IMR-90 (cell line): ENCODE results near the gene PATL2. TPM values are rescaled to one million over a fixed set of nuclear protein-coding genes. Genes with fewer than 3 reads are reported as not detected.

Experiments
- ATAC-seq: fragments of 200-7000 bp; cut with Tn5 transposase; 2 replicates; pipeline ENCODE4 v1.9.1; 2020; ENCODE audit warnings: low read depth, mild to moderate bottlenecking, moderate library complexity
- BruUV-seq: library from RNA; stranded (reverse); fragments of 400-500 nt; replicated peaks from 2 replicates; lab custom pipeline; 2021; lab: Mats Ljungman, UMichigan
- CTCF ChIA-PET: fragments of 300-600 bp; formaldehyde crosslinking; extraction: SDS; loops from one replicate; lab custom pipeline; 2021; ENCODE audit warnings: antibody characterized with exemption; lab: Yijun Ruan, JAX
- POLR2A ChIA-PET: fragments of 300-600 bp; sonication (Branson Sonifier 250); formaldehyde crosslinking; loops from one replicate; lab custom pipeline; 2022; ENCODE audit warnings: antibody characterized with exemption; ENCODE audit not compliant: unreplicated experiment; lab: Charles Lee
- DNase-seq: peaks from one replicate; pipeline ENCODE4 v3.0.0; 2013
- H2AFZ ChIP-seq: replicated peaks from 2 replicates; pipeline ENCODE3; 2013; ENCODE audit warnings: low read length, mild to moderate bottlenecking; ENCODE audit not compliant: poor library complexity
- H2AK5ac ChIP-seq: 2 replicates; pipeline ENCODE4 v1.6.1; 2013; ENCODE audit warnings: low read depth, low read length, inconsistent platforms
- H2AK9ac ChIP-seq: replicated peaks from 2 replicates; pipeline ENCODE3; 2013; ENCODE audit warnings: mild to moderate bottlenecking, low read depth, low read length, moderate library complexity; ENCODE audit not compliant: poor library complexity
- H2BK120ac ChIP-seq: 2 replicates; pipeline ENCODE4 v1.6.1; 2013; ENCODE audit warnings: low read depth, low read length, inconsistent platforms
- H2BK15ac ChIP-seq: 3 replicates; pipeline ENCODE4 v1.6.1; 2013; ENCODE audit warnings: low read depth, low read length, inconsistent platforms
- H2BK20ac ChIP-seq: 2 replicates; pipeline ENCODE4 v1.6.1; 2013; ENCODE audit warnings: low read depth, mild to moderate bottlenecking, inconsistent platforms, low read length, moderate library complexity
- H2BK5ac ChIP-seq: 2 replicates; pipeline ENCODE4 v1.6.1; 2013; ENCODE audit warnings: mild to moderate bottlenecking, low read depth, low read length, inconsistent platforms; ENCODE audit not compliant: poor library complexity, severe bottlenecking
- H3K14ac ChIP-seq: replicated peaks from 2 replicates; pipeline ENCODE4 v1.6.1; 2013; ENCODE audit warnings: low read depth, low read length, inconsistent platforms
- H3K18ac ChIP-seq: 2 replicates; pipeline ENCODE4 v1.6.1; 2013; ENCODE audit warnings: low read depth, low read length, control low read depth
- H3K23ac ChIP-seq: 2 replicates; pipeline ENCODE4 v1.6.1; 2013; ENCODE audit warnings: low read depth, low read length, inconsistent platforms
- H3K27ac ChIP-seq: 2 replicates; pipeline ENCODE4 v1.5.1; 2013; ENCODE audit warnings: mild to moderate bottlenecking, control low read depth, low read length; ENCODE audit not compliant: insufficient read depth
- H3K27me3 ChIP-seq: 2 replicates; pipeline ENCODE4 v1.6.1; 2013; ENCODE audit warnings: low read length; ENCODE audit not compliant: control insufficient read depth, insufficient read depth
- H3K36me3 ChIP-seq: 2 replicates; pipeline ENCODE4 v1.6.1; 2013; ENCODE audit warnings: low read length, mixed read lengths; ENCODE audit not compliant: control insufficient read depth, insufficient read depth
- H3K4ac ChIP-seq: 2 replicates; pipeline ENCODE4 v1.6.1; 2013; ENCODE audit warnings: low read depth, low read length, inconsistent platforms
- H3K4me1 ChIP-seq: 2 replicates; pipeline ENCODE4 v1.6.1; 2013; ENCODE audit warnings: low read length, mixed read lengths; ENCODE audit not compliant: control insufficient read depth, insufficient read depth
- H3K4me2 ChIP-seq: 2 replicates; pipeline ENCODE4 v1.6.1; 2013; ENCODE audit warnings: low read depth, mild to moderate bottlenecking, control low read depth, low read length, moderate library complexity
- H3K4me3 ChIP-seq: 2 replicates; pipeline ENCODE4 v1.5.1; 2013; ENCODE audit warnings: low read depth, mild to moderate bottlenecking, control low read depth, low read length, moderate library complexity; ENCODE audit not compliant: insufficient read depth
- H3K56ac ChIP-seq: 2 replicates; pipeline ENCODE4 v1.6.1; 2013; ENCODE audit warnings: low read length, inconsistent platforms; ENCODE audit not compliant: insufficient read depth; ENCODE audit errors: extremely low read depth
- H3K79me1 ChIP-seq, 2 experiments: 2 replicates each; pipeline ENCODE4 v1.6.1; 2013; ENCODE audit warnings: low read length in 2 of 2, inconsistent platforms in 1 of 2, low read depth in 1 of 2
- H3K9ac ChIP-seq: 2 replicates; pipeline ENCODE4 v1.6.1; 2013; ENCODE audit warnings: low read depth, low read length, control low read depth
- H3K9me1 ChIP-seq: 2 replicates; pipeline ENCODE4 v1.6.1; 2013; ENCODE audit warnings: low read length, inconsistent platforms; ENCODE audit not compliant: insufficient read depth
- H3K9me3 ChIP-seq: 2 replicates; pipeline ENCODE4 v1.6.1; 2013; ENCODE audit warnings: low read length; ENCODE audit not compliant: control insufficient read depth, insufficient read depth
- H4K20me1 ChIP-seq: 2 replicates; pipeline ENCODE4 v1.6.1; 2013; ENCODE audit warnings: low read length, inconsistent platforms; ENCODE audit not compliant: insufficient read depth
- H4K5ac ChIP-seq: 2 replicates; pipeline ENCODE4 v1.6.1; 2013; ENCODE audit warnings: mild to moderate bottlenecking, low read depth, low read length, control low read depth
- H4K8ac ChIP-seq, 2 experiments: 2 replicates each; pipeline ENCODE4 v1.6.1; 2013; ENCODE audit warnings: low read depth in 2 of 2, low read length in 2 of 2, control low read depth in 1 of 2, inconsistent platforms in 1 of 2
- H4K91ac ChIP-seq: 2 replicates; pipeline ENCODE4 v1.6.1; 2013; ENCODE audit warnings: low read depth, low read length, inconsistent platforms; ENCODE audit not compliant: insufficient read depth
- BHLHE40 ChIP-seq: fragments of 150-350 bp; IDR thresholded peaks from 2 replicates; pipeline ENCODE4 v1.6.1; 2016; ENCODE audit warnings: mild to moderate bottlenecking, low read depth, low read length
- CEBPB ChIP-seq: IDR thresholded peaks from 2 replicates; pipeline ENCODE4 v1.6.1; 2012; ENCODE audit warnings: low read depth, low read length, improper control_type of control experiment
- CHD1 ChIP-seq: IDR thresholded peaks from 2 replicates; pipeline ENCODE4 v1.6.1; 2012; ENCODE audit warnings: low read depth, low read length, improper control_type of control experiment
- FOS ChIP-seq: fragments of 150-350 bp; IDR thresholded peaks from 2 replicates; pipeline ENCODE4 v1.6.1; 2016; ENCODE audit warnings: low read depth, low read length
- MAZ ChIP-seq: IDR thresholded peaks from 2 replicates; pipeline ENCODE4 v1.6.1; 2012; ENCODE audit warnings: low read depth, mild to moderate bottlenecking, low read length, improper control_type of control experiment, moderate library complexity, borderline replicate concordance
- MXI1 ChIP-seq: IDR thresholded peaks from 2 replicates; pipeline ENCODE4 v1.6.1; 2012; ENCODE audit warnings: low read depth, mild to moderate bottlenecking, low read length, moderate library complexity, borderline replicate concordance
- POLR2A ChIP-seq: IDR thresholded peaks from 2 replicates; pipeline ENCODE4 v1.6.1; 2012; ENCODE audit warnings: mild to moderate bottlenecking, low read depth, low read length
- RFX5 ChIP-seq: IDR thresholded peaks from 2 replicates; pipeline ENCODE4 v1.8.0; 2012; ENCODE audit warnings: low read depth, mild to moderate bottlenecking, low read length, moderate library complexity
- SMC3 ChIP-seq: fragments of 150-350 bp; IDR thresholded peaks from 2 replicates; pipeline ENCODE4 v1.6.1; 2016; ENCODE audit warnings: low read depth, mild to moderate bottlenecking, antibody characterized with exemption, low read length, moderate library complexity
- WGBS, 2 experiments: methylation state at CpG; one replicate each; pipeline versions ENCODE4 v1.1.5 to v1.1.7; 2013; ENCODE audit warnings: missing lambda C conversion rate in 2 of 2; ENCODE audit not compliant: insufficient read length in 1 of 2; ENCODE audit errors: extremely low coverage in 2 of 2; 5-methylcytosine and 5-hydroxymethylcytosine counted together
- dilution Hi-C: fragments of 300-500 bp; cut with HindIII; formaldehyde crosslinking; loops from one replicate; pipeline ENCODE4 v1.14.3; 2018; ENCODE audit warnings: low sequenced_read_pairs; ENCODE audit not compliant: unreplicated experiment
- in situ Hi-C: fragments of 300-500 bp; cut with MboI; formaldehyde crosslinking; loops from 3 replicates; pipeline ENCODE4 v1.14.3; 2019; ENCODE audit warnings: low sequenced_read_pairs, inconsistent platforms, mixed read lengths
- intact Hi-C: fragments of 100-400 bp; cut with micrococcal nuclease; formaldehyde crosslinking; loops from 2 replicates; pipeline ENCODE4 v1.10.0; 2022
- polyA plus RNA-seq, 3 experiments: library from polyadenylated mRNA; depleted of rRNA; stranded (reverse); fragments of >200 nt; gene quantifications; 2 replicates each; pipeline ENCODE4 v1.2.3, GENCODE V29; 2012; ENCODE audit warnings: low replicate concordance in 1 of 3
- total RNA-seq: library from RNA; depleted of rRNA; stranded (reverse); fragments of >200 nt; gene quantifications from 2 replicates; pipeline ENCODE4 v1.2.3, GENCODE V29; 2012
- TF ChIP-seq, protein P1 (sequence below): fragments of 150-350 bp; IDR thresholded peaks from 2 replicates; pipeline ENCODE4 v1.6.1; 2017; ENCODE audit warnings: mild to moderate bottlenecking, antibody characterized with exemption, low read length, low read depth
- TF ChIP-seq, protein P2 (sequence below): conservative IDR thresholded peaks from 2 replicates; pipeline ENCODE4 v1.5.1; 2012; ENCODE audit warnings: mild to moderate bottlenecking, low read depth, low read length, improper control_type of control experiment
- TF ChIP-seq, protein P3 (sequence below): fragments of 150-350 bp; IDR thresholded peaks from 2 replicates; pipeline ENCODE4 v1.6.1; 2016; ENCODE audit warnings: low read depth, mild to moderate bottlenecking, low read length, moderate library complexity, borderline replicate concordance

PATL2 gene
- total and polyA plus RNA-seq, 2 of the 4 experiments (the other 2 are of a cell fraction): 0.10 TPM; not detected in 1

DNA sequence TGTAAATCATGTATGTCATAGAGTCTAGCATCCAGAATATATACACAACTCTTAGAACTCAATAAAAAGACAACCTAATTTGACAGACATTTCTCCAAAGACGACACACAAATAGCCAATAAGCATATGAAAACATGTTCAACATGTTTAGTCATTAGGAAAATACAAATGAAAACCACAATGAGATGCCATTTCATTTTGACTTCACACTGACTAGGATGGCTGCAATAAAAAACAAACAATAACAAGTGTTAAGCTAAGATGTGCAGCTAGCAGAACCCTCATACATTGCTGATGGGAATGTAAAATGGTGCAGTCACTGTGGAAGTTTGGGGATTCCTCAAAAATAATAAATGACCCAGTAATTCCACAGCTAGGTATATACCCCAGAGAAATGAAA lies 64.1 kb downstream of the PATL2 start:
- POLR2A ChIA-PET: no interaction called here

More for the DNA sequence above, 64.1 kb downstream of the PATL2 start:
- Histone ChIP-seq H2BK20ac (no peak overlapping the region), H3K27ac (no peak overlapping the region), H2BK120ac (no peak overlapping the region), H3K36me3 (peaks cover 24% of the 10 kb centered on the region), H3K4me2 (no peak overlapping the region), H3K4ac (no peak overlapping the region), H3K27me3 (no peaks in the 10 kb centered on the region), H2AK5ac (no peak overlapping the region), H3K23ac (no peak overlapping the region), H3K9ac (no peak overlapping the region), H4K5ac (no peak overlapping the region), H3K9me3 (no peaks in the 10 kb centered on the region), H2AFZ (no peak overlapping the region), H2AK9ac (no peak overlapping the region), H3K18ac (no peak overlapping the region), H2BK15ac (no peak overlapping the region), H3K56ac (no peak overlapping the region), H3K4me3 (no peak overlapping the region), H3K4me1 (no peaks in the 10 kb centered on the region), H2BK5ac (no peak overlapping the region), H3K79me1 (peaks cover 10 to 27% of the 10 kb centered on the region in 2 experiments; a peak in 3 of 4 replicates), H3K14ac (no peak overlapping the region), H4K91ac (no peak overlapping the region), H4K8ac (no peak overlapping the region), H3K9me1 (no peaks in the 10 kb centered on the region; the same call in 1 of the 2 replicates), H4K20me1 (no peaks in the 10 kb centered on the region)
- dilution Hi-C loops: no loop called here
- in situ Hi-C loops: no loop called here
- intact Hi-C loops: no loop called here
- DNase-seq: no peak
- BruUV-seq: no TSS peak
- CTCF ChIA-PET: no interaction called here
- TF ChIP-seq, protein P1, sequence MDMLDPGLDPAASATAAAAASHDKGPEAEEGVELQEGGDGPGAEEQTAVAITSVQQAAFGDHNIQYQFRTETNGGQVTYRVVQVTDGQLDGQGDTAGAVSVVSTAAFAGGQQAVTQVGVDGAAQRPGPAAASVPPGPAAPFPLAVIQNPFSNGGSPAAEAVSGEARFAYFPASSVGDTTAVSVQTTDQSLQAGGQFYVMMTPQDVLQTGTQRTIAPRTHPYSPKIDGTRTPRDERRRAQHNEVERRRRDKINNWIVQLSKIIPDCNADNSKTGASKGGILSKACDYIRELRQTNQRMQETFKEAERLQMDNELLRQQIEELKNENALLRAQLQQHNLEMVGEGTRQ: no peak
- TF ChIP-seq BHLHE40: no peak
- TF ChIP-seq SMC3: no peak
- TF ChIP-seq, protein P2, sequence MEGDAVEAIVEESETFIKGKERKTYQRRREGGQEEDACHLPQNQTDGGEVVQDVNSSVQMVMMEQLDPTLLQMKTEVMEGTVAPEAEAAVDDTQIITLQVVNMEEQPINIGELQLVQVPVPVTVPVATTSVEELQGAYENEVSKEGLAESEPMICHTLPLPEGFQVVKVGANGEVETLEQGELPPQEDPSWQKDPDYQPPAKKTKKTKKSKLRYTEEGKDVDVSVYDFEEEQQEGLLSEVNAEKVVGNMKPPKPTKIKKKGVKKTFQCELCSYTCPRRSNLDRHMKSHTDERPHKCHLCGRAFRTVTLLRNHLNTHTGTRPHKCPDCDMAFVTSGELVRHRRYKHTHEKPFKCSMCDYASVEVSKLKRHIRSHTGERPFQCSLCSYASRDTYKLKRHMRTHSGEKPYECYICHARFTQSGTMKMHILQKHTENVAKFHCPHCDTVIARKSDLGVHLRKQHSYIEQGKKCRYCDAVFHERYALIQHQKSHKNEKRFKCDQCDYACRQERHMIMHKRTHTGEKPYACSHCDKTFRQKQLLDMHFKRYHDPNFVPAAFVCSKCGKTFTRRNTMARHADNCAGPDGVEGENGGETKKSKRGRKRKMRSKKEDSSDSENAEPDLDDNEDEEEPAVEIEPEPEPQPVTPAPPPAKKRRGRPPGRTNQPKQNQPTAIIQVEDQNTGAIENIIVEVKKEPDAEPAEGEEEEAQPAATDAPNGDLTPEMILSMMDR: no peak
- TF ChIP-seq FOS: no peak
- TF ChIP-seq RFX5: no peak
- no peak for TF ChIP-seq POLR2A
- TF ChIP-seq CEBPB: no peak
- TF ChIP-seq MAZ: no peak
- TF ChIP-seq, protein P3, sequence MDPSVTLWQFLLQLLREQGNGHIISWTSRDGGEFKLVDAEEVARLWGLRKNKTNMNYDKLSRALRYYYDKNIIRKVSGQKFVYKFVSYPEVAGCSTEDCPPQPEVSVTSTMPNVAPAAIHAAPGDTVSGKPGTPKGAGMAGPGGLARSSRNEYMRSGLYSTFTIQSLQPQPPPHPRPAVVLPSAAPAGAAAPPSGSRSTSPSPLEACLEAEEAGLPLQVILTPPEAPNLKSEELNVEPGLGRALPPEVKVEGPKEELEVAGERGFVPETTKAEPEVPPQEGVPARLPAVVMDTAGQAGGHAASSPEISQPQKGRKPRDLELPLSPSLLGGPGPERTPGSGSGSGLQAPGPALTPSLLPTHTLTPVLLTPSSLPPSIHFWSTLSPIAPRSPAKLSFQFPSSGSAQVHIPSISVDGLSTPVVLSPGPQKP: no peak
- no peak for TF ChIP-seq CHD1
- no peak for TF ChIP-seq MXI1
- no peak for ATAC-seq
- WGBS, 2 experiments: 100% methylated on average over 1 of the region's 1 CpG; no CpG with 5 or more reads in 1 of the 2 experiments
